Neural progenitor cell (in vitro differentiated cells): ENCODE data around the gene FARS2. TPM values are rescaled to one million over a fixed set of nuclear protein-coding genes. Genes with fewer than 3 reads are reported as not detected.

Experiments
- DNase-seq: peaks from one replicate; pipeline ENCODE4 v3.0.0-alpha.2; 2016; ENCODE audit warnings: low spot score
- H2AFZ ChIP-seq: fragments of 200-600 bp; sonication (generic); replicated peaks from 2 replicates; pipeline ENCODE4 v1.6.1; 2016; ENCODE audit warnings: antibody characterized with exemption
- H3F3A ChIP-seq: fragments of 200-600 bp; sonication (generic); 2 replicates; pipeline ENCODE4 v1.6.1; 2016; ENCODE audit warnings: antibody characterized with exemption, low read depth
- H3K27ac ChIP-seq: fragments of 200-600 bp; sonication (generic); 2 replicates; pipeline ENCODE4 v1.5.1; 2016; ENCODE audit warnings: mild to moderate bottlenecking
- H3K27me3 ChIP-seq: fragments of 200-600 bp; sonication (generic); 2 replicates; pipeline ENCODE4 v1.6.1; 2016; ENCODE audit warnings: mild to moderate bottlenecking, moderate library complexity
- H3K36me3 ChIP-seq: fragments of 200-600 bp; sonication (generic); 2 replicates; pipeline ENCODE4 v1.5.1; 2016
- H3K4me1 ChIP-seq: fragments of 200-600 bp; sonication (generic); 2 replicates; pipeline ENCODE4 v1.6.1; 2016; ENCODE audit warnings: mixed run types
- H3K4me2 ChIP-seq: fragments of 200-600 bp; sonication (generic); 2 replicates; pipeline ENCODE4 v1.6.1; 2016
- H3K4me3 ChIP-seq: fragments of 200-600 bp; sonication (generic); 2 replicates; pipeline ENCODE4 v1.5.1; 2016
- H3K79me2 ChIP-seq: fragments of 200-600 bp; sonication (generic); 2 replicates; pipeline ENCODE4 v1.6.1; 2016; ENCODE audit warnings: low read depth
- H3K9ac ChIP-seq: fragments of 200-600 bp; sonication (generic); 2 replicates; pipeline ENCODE4 v1.6.1; 2016
- H3K9me3 ChIP-seq: fragments of 200-600 bp; sonication (generic); 2 replicates; pipeline ENCODE4 v1.5.1; 2016; ENCODE audit warnings: low read depth
- H4K20me1 ChIP-seq: fragments of 200-600 bp; sonication (generic); 2 replicates; pipeline ENCODE4 v1.6.1; 2016; ENCODE audit warnings: low read depth
- H3K27ac Mint-ChIP-seq: 3 replicates; pipeline ENCODE4 v1.8.0; 2021; ENCODE audit warnings: mixed read lengths
- H3K27me3 Mint-ChIP-seq: 2 replicates; pipeline ENCODE4 v1.8.0; 2022; ENCODE audit warnings: low read depth, mild to moderate bottlenecking, inconsistent platforms, moderate library complexity, mixed read lengths; ENCODE audit not compliant: insufficient read depth
- H3K36me3 Mint-ChIP-seq: 3 replicates; pipeline ENCODE4 v1.8.0; 2021; ENCODE audit warnings: mixed read lengths
- H3K4me1 Mint-ChIP-seq: 3 replicates; pipeline ENCODE4 v1.8.0; 2021; ENCODE audit warnings: mixed read lengths
- H3K4me3 Mint-ChIP-seq: 3 replicates; pipeline ENCODE4 v1.8.0; 2021; ENCODE audit warnings: mild to moderate bottlenecking, moderate library complexity, mixed read lengths
- H3K9me3 Mint-ChIP-seq: 3 replicates; pipeline ENCODE4 v1.8.0; 2020; ENCODE audit warnings: mixed read lengths
- CTCF ChIP-seq: fragments of 200-600 bp; sonication (generic); IDR thresholded peaks from 2 replicates; pipeline ENCODE4 v1.5.1; 2017; ENCODE audit warnings: antibody characterized with exemption, mild to moderate bottlenecking
- EZH2 ChIP-seq: fragments of 200-600 bp; sonication (generic); IDR thresholded peaks from 2 replicates; pipeline ENCODE4 v1.6.1; 2017; ENCODE audit warnings: antibody characterized with exemption, mild to moderate bottlenecking, moderate library complexity
- EZH2phosphoT487 ChIP-seq: fragments of 200-600 bp; sonication (generic); IDR thresholded peaks from 2 replicates; pipeline ENCODE4 v1.6.1; 2017; ENCODE audit warnings: antibody characterized with exemption
- total RNA-seq: library from RNA; depleted of rRNA; stranded (reverse); fragments of >200 nt; gene quantifications from 2 replicates; pipeline ENCODE4 v1.2.3, GENCODE V29; 2015; ENCODE audit warnings: low replicate concordance

FARS2 gene
- total RNA-seq, 1 donor from 2014 or later = 10.8 TPM

GRCh38 chr6:5249451-5250122, 11.7 kb upstream of the FARS2 start:
- Mint-ChIP-seq H3K4me1 (peaks cover 5% of the 10 kb centered on the region), H3K9me3 (peaks cover 2% of the 10 kb centered on the region), H3K27me3 (peaks cover 4% of the 10 kb centered on the region), H3K36me3 (peaks cover 24% of the 10 kb centered on the region), H3K4me3 (no peak overlapping the region), H3K27ac (no peak overlapping the region)
- TF ChIP-seq EZH2 = no peak
- H3K4me1 ChIP-seq = no peaks in the 10 kb centered on the region
- H3K36me3 ChIP-seq = no peaks in the 10 kb centered on the region
- no peaks in the 10 kb centered on the region for H3F3A ChIP-seq
- H3K79me2 ChIP-seq = peaks cover 39% of the 10 kb centered on the region
- no peak overlapping the region for H3K4me2 ChIP-seq
- no peaks in the 10 kb centered on the region for H3K27me3 ChIP-seq
- no peaks in the 10 kb centered on the region for H3K9me3 ChIP-seq
- H3K4me3 ChIP-seq = no peak overlapping the region
- H2AFZ ChIP-seq = no peak overlapping the region
- DNase-seq = no peak
- H3K9ac ChIP-seq = no peak overlapping the region
- peaks cover 4% of the 10 kb centered on the region for H4K20me1 ChIP-seq
- no peak overlapping the region for H3K27ac ChIP-seq

GRCh38 chr6:5250451-5250850, 10.9 kb upstream of the FARS2 start:
- Mint-ChIP-seq H3K4me1 (peaks cover 5% of the 10 kb centered on the region), H3K27ac (no peak overlapping the region), H3K27me3 (peaks cover 5% of the 10 kb centered on the region), H3K36me3 (peaks cover 29% of the 10 kb centered on the region), H3K4me3 (no peak overlapping the region), H3K9me3 (peaks cover 2% of the 10 kb centered on the region)
- no peak for DNase-seq
- Histone ChIP-seq H3K36me3 (no peaks in the 10 kb centered on the region), H3F3A (no peaks in the 10 kb centered on the region), H3K79me2 (peaks cover 46% of the 10 kb centered on the region), H4K20me1 (peaks cover 4% of the 10 kb centered on the region), H3K27ac (no peak overlapping the region), H3K4me3 (no peak overlapping the region), H3K4me1 (no peaks in the 10 kb centered on the region), H3K9ac (no peak overlapping the region), H2AFZ (no peak overlapping the region), H3K27me3 (no peaks in the 10 kb centered on the region), H3K4me2 (no peak overlapping the region), H3K9me3 (no peaks in the 10 kb centered on the region)
- TF ChIP-seq EZH2 (no peak), CTCF (no peak), EZH2phosphoT487 (no peak)

- H3K36me3 Mint-ChIP-seq = peaks cover 27% of the 10 kb centered on the region
- DNase-seq = no peak
- Histone ChIP-seq H3K9me3 (no peaks in the 10 kb centered on the region), H4K20me1 (peaks cover 4% of the 10 kb centered on the region), H3K9ac (no peak overlapping the region), H2AFZ (no peak overlapping the region), H3K36me3 (no peaks in the 10 kb centered on the region), H3K4me3 (no peak overlapping the region), H3K27me3 (no peaks in the 10 kb centered on the region), H3F3A (no peaks in the 10 kb centered on the region), H3K4me1 (no peaks in the 10 kb centered on the region), H3K79me2 (peaks cover 46% of the 10 kb centered on the region), H3K27ac (no peak overlapping the region), H3K4me2 (no peak overlapping the region)
- H3K4me3 Mint-ChIP-seq = no peak overlapping the region
- no peak for TF ChIP-seq EZH2
- TF ChIP-seq EZH2phosphoT487 = no peak
- no peak for TF ChIP-seq CTCF
- no peak overlapping the region for H3K27ac Mint-ChIP-seq
- H3K27me3 Mint-ChIP-seq = peaks cover 2% of the 10 kb centered on the region
- H3K9me3 Mint-ChIP-seq = peaks cover 2% of the 10 kb centered on the region
- peaks cover 5% of the 10 kb centered on the region for H3K4me1 Mint-ChIP-seq
Observed at GRCh38 chr6:5250911-5251310, 10.4 kb upstream of the FARS2 start.

- H3K9me3 ChIP-seq = no peaks in the 10 kb centered on the region
- no peak overlapping the region for H3K4me2 ChIP-seq
- peaks cover 31% of the 10 kb centered on the region for H3K36me3 Mint-ChIP-seq
- no peaks in the 10 kb centered on the region for H3K9me3 Mint-ChIP-seq
- no peak overlapping the region for H2AFZ ChIP-seq
- peaks cover 14% of the 10 kb centered on the region for H3F3A ChIP-seq
- H3K9ac ChIP-seq = no peak overlapping the region
- no peak overlapping the region for H3K4me3 ChIP-seq
- H3K4me1 ChIP-seq = peaks cover 6% of the 10 kb centered on the region
- peaks cover 20% of the 10 kb centered on the region for H3K4me1 Mint-ChIP-seq
- no peaks in the 10 kb centered on the region for H4K20me1 ChIP-seq
- H3K4me3 Mint-ChIP-seq = no peak overlapping the region
- H3K79me2 ChIP-seq = peaks cover 48% of the 10 kb centered on the region
- H3K27me3 ChIP-seq = no peaks in the 10 kb centered on the region
- H3K27me3 Mint-ChIP-seq = peaks cover 2% of the 10 kb centered on the region
- TF ChIP-seq CTCF (no peak), EZH2 (no peak), EZH2phosphoT487 (no peak)
- H3K36me3 ChIP-seq = no peaks in the 10 kb centered on the region
- no peak overlapping the region for H3K27ac ChIP-seq
- H3K27ac Mint-ChIP-seq = no peak overlapping the region
- DNase-seq = no peak
Observed at GRCh38 chr6:5256952-5257351, 4.4 kb upstream of the FARS2 start.
